Psoas muscle (tissue), 8 donors: ENCODE results near the gene HEBP1. TPM values are rescaled to one million over a fixed set of nuclear protein-coding genes. Genes with fewer than 3 reads are reported as not detected.

Experiments
- ATAC-seq, 4 donors: fragments of 200-7000 bp; cut with Tn5 transposase; one replicate each; pipeline ENCODE4 v1.9.1; 2020; ENCODE audit warnings: moderate library complexity in 3 of 4, mild to moderate bottlenecking in 2 of 4
- DNase-seq, 2 donors: peaks; one replicate each; pipeline ENCODE4 v3.0.0-alpha.2; 2020
- H3K27ac ChIP-seq: fragments of 200-600 bp; one replicate; pipeline ENCODE4 v1.8.0; 2022
- H3K27me3 ChIP-seq, 3 donors: fragments of 200-600 bp in 1 of 3; one replicate each; pipeline versions ENCODE4 v1.6.1 to v1.8.0; 2013 to 2022; ENCODE audit warnings: low read length in 2 of 3, mild to moderate bottlenecking in 2 of 3, moderate library complexity in 1 of 3; ENCODE audit not compliant: insufficient read depth in 3 of 3
- H3K36me3 ChIP-seq, 2 donors: fragments of 200-600 bp in 1 of 2; one replicate each; pipeline versions ENCODE4 v1.6.1 to v1.8.0; 2013 to 2022; ENCODE audit warnings: low read depth in 1 of 2, mild to moderate bottlenecking in 1 of 2, moderate library complexity in 1 of 2; ENCODE audit not compliant: insufficient read depth in 1 of 2
- H3K4me1 ChIP-seq: fragments of 200-600 bp; one replicate; pipeline ENCODE4 v1.8.0; 2022
- H3K4me3 ChIP-seq: fragments of 200-600 bp; one replicate; pipeline ENCODE4 v1.8.0; 2022; ENCODE audit warnings: mild to moderate bottlenecking
- H3K9me3 ChIP-seq: fragments of 200-600 bp; one replicate; pipeline ENCODE4 v1.8.0; 2022
- CTCF ChIP-seq: fragments of 200-600 bp; IDR thresholded peaks from one replicate; pipeline ENCODE4 v1.8.0; 2022; ENCODE audit warnings: antibody characterized with exemption
- WGBS, 3 donors: extraction: QIAGEN DNeasy Blood & Tissue Kit; methylation state at CpG; one replicate each; pipeline versions ENCODE4 v1.1.6 to v1.1.7; 2013; 5-methylcytosine and 5-hydroxymethylcytosine counted together
- intact Hi-C, 2 donors: fragments of 100-400 bp; cut with DNase I; formaldehyde crosslinking; loops; one replicate each; pipeline versions ENCODE4 v1.11.0 to v1.14.2; 2022
- polyA plus RNA-seq, 3 donors: library from polyadenylated mRNA; stranded (reverse); fragments of 200-250 nt; gene quantifications; one replicate each; pipeline ENCODE4 v1.2.3, GENCODE V29; 2013
- total RNA-seq, 4 donors: library from RNA; stranded (reverse); fragmentation: NEBNext Ultra II Directional in 2 of 4; extraction: Animal tissue kit (Norgen Biotek cat#: 25700) in 2 of 4; gene quantifications; one replicate each; pipeline versions ENCODE4 v1.2.1 to v1.2.4, GENCODE V29; 2021 to 2023
- donor health status: healthy with polysubstance abuse.
- donor health status: DM: no; HTN: no; CAD: no; lungs with moderate emphysema.
- donor health status: Bipolar disorder and iron deficiency.
- donor health status: healthy.
- donor health status: DM: yes; HTN: yes; CAD: no.
- donor health status: DM: no; HTN: no; CAD: no.
- donor health status: DM: no; HTN: no; CAD: no.
- donor health status: DM: yes; HTN: yes; CAD: no.

The HEBP1 gene
- total and polyA plus RNA-seq, 7 donors: 19.4 to 39.3 (median 33.3) TPM

GRCh38 chr12:12927211-12928079 is 72.6 kb downstream of the HEBP1 start:
- no peaks in the 10 kb centered on the region for H3K9me3 ChIP-seq
- WGBS, 3 donors: 58 to 68% (median 68%) methylated on average over 27 of the region's 27 CpGs
- DNase-seq (peak in 1 of 2 donors; percentile 56), ATAC-seq (peak in 3 of 4 donors; percentile 73 to 86 (median 80))
- no peak for TF ChIP-seq CTCF
- H3K4me3 ChIP-seq: peak overlapping the region; percentile 55
- intact Hi-C loops: no loop called here
- H3K4me1 ChIP-seq: no peaks in the 10 kb centered on the region
- H3K27ac ChIP-seq: no peak overlapping the region
- H3K36me3 ChIP-seq: no peaks in the 10 kb centered on the region
- no peaks in the 10 kb centered on the region for H3K27me3 ChIP-seq

GRCh38 chr12:12926571-12927071 is 73.4 kb downstream of the HEBP1 start:
- ATAC-seq: no peak
- H3K9me3 ChIP-seq: no peaks in the 10 kb centered on the region
- DNase-seq: no peak
- no peaks in the 10 kb centered on the region for H3K4me1 ChIP-seq
- no peaks in the 10 kb centered on the region for H3K27me3 ChIP-seq
- intact Hi-C loops: no loop called here
- WGBS, 3 donors: 82 to 90% (median 87%) methylated on average over 18 of the region's 18 CpGs
- no peak overlapping the region for H3K4me3 ChIP-seq
- H3K36me3 ChIP-seq: no peaks in the 10 kb centered on the region
- H3K27ac ChIP-seq: no peak overlapping the region
- no peak for TF ChIP-seq CTCF

- ATAC-seq (no peak), DNase-seq (no peak)
- Histone ChIP-seq H3K9me3 (no peaks in the 10 kb centered on the region), H3K27ac (no peak overlapping the region), H3K4me3 (no peak overlapping the region), H3K4me1 (no peaks in the 10 kb centered on the region), H3K27me3 (no peaks in the 10 kb centered on the region), H3K36me3 (no peaks in the 10 kb centered on the region)
- WGBS, 3 donors: 23 to 35% (median 34%) methylated on average over 1 of the region's 1 CpG
- no peak for TF ChIP-seq CTCF
- intact Hi-C loops: no loop called here
Observed at GRCh38 chr12:12925388-12925787, 74.7 kb downstream of the HEBP1 start.

Other genes starting within 250 kb of the HEBP1 start
- 10 to 100 TPM in 3 of 4 donors, 1 to 10 TPM in 1; 6.1 to 22.6 (median 15.3) TPM for gene APOLD1, start 214.6 kb downstream of the HEBP1 start, total RNA-seq
- 10 to 100 TPM; 13.9 to 19.8 (median 17.0) TPM for gene APOLD1, start 214.6 kb downstream of the HEBP1 start, polyA plus RNA-seq
- gene DDX47, start 186.9 kb downstream of the HEBP1 start, total RNA-seq: 10 to 100 TPM; 39.6 to 51.4 (median 45.7) TPM
- gene DDX47, start 186.9 kb downstream of the HEBP1 start, polyA plus RNA-seq: 10 to 100 TPM; 44.5 to 69.5 (median 65.4) TPM
- gene GPRC5A, start 108.7 kb downstream of the HEBP1 start, total RNA-seq: under 1 TPM; 0.28 to 0.99 (median 0.36) TPM
- gene GPRC5A, start 108.7 kb downstream of the HEBP1 start, polyA plus RNA-seq: under 1 TPM; 0.09 to 0.10 (median 0.09) TPM
- gene GPRC5D, start 48.1 kb downstream of the HEBP1 start, total RNA-seq: not detected
- gene GPRC5D, start 48.1 kb downstream of the HEBP1 start, polyA plus RNA-seq: not detected
- gene FAM234B, start 44.1 kb upstream of the HEBP1 start, total RNA-seq: 1 to 10 TPM; 2.1 to 4.0 (median 2.5) TPM
- 1 to 10 TPM in 2 of 3 donors, under 1 TPM in 1; 0.89 to 1.9 (median 1.8) TPM for gene FAM234B, start 44.1 kb upstream of the HEBP1 start, polyA plus RNA-seq
- gene GSG1, start 103.4 kb upstream of the HEBP1 start, total RNA-seq: not detected
- not detected for gene GSG1, start 103.4 kb upstream of the HEBP1 start, polyA plus RNA-seq
- 100 to 1,000 TPM in 1 of 4 donors, 10 to 100 TPM in 3; 49.8 to 123 (median 74.1) TPM for gene EMP1, start 196.5 kb upstream of the HEBP1 start, total RNA-seq
- gene EMP1, start 196.5 kb upstream of the HEBP1 start, polyA plus RNA-seq: 10 to 100 TPM; 11.0 to 28.3 (median 14.4) TPM